ENCODE data around the gene OPA1.

Gene OPA1

DNA sequence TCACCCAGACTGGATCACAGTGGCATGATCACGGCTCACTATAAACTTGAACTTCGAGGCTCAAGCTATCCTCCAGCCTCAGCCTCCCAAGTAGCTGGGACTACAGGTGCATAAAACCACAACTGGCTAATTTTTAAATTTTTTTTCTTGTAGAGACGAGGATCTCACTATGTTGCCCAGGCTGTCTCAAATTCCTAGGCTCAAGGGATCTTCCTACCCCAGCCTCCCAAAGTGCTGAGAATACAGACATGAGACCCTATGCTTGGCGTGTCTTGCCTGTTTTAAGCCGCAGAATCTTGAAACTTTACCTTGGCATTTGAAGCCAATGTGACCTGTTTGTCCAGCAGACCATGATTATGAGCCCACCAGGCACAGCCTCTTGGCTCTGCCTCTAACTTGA lies 119.9 kb downstream of the OPA1 start:
- DNase-seq = no peak

DNA sequence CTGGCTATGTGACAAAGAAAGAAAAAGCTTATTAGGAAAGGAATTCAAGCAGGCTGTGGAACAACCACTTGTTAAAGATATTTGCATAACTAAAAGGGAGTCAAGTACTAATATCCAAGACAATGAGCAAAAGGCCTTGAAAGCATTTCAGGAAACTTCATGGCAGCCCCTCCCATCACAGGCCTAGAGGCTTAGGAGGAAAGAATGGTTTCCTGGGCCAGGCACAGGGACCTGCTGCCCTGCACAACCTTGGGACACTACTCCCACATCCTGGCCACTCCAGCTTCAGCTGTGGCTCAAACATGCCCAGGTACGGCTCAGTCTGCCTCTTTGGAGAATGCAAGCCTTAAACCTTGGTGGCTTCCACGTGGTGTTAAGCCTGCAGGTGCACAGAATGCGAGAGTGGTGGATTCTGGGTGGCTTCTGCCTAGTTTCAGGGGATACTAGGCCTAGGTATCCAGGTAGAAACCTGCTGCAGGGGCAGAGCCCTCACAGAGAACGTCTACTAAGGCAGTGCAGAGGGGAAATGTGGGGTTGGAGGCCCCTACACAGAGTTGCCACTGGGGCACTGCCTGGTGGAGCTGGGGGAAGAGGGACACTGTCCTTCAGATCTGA lies 121.6 kb downstream of the OPA1 start:
- no peak for DNase-seq

DNA sequence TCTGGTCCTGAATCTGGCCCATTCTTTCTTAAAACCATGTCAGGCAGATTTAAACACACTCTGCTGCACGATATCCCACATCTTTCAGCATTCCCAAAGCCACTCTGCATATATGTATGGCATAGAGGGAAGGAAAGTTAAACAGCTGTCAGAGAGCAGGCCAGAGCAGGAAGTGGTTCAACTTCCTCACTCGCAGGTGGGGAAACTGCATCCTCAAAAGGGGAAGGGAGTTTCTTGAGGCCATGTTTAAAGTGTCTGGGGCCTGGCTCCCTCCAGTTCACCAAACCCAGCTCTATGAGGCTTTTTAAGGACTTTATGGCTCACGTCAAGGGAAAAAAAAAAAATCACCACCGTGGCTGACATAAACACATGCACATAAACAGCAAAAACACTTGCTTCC lies 123.1 kb downstream of the OPA1 start:
- DNase-seq = no peak

DNA sequence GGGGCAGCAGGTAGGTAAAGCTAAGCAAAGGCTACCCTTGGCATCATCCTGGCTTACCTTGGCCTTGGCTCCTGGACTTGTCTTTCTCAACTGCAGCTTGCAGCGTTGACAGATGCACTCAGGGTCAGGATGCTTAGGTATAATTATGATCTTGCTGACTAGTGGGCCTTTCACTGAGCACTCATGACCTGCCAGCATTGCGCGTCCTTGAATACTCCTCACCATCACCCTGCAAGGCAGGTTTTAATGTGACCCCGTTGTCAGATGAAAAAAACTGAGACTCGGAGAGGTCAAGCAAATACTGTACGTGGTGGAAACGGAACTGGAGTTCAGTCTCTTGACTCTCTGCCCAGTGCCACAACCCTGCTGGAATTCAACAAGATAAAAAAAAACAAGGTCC lies 126.7 kb downstream of the OPA1 start:
- DNase-seq = no peak

DNA sequence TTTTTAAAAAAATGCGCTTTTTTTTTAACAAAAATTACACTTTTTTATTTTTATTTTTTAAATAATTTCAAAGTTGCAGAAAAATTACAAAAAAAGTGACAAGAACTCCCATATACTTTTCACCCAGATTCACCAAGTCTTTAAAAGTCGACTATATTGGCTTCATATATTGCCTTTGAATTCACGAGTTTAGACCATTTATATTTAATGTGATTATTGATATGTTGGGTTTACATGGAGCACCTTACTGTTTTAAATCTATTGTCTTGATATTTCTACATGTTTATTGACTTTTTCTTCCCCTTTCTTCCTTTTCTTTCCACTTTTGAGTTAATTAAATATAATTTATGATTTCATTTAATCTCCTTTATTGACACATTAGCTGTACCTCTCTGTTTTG lies 127.2 kb downstream of the OPA1 start:
- no peak for DNase-seq

DNA sequence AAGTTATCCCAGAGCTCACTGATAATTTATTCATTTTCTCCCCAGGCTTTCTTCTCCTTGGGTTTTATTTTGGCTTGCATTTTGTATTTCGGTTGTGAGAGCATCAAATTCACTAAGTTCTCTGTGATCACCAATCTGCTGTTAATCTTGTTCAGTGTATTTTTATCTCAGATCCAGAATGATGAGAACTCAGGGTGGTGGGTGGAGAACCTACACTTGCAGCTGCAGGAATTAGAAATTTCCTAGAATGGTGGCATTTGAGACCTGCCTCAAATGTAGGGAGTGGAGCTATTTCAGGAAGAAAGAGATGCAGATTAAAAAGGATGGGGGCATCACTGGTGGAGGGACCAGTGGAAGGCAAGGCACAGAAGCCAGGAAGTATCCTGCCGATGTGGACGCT lies 129.6 kb downstream of the OPA1 start:
- no peak for DNase-seq

DNA sequence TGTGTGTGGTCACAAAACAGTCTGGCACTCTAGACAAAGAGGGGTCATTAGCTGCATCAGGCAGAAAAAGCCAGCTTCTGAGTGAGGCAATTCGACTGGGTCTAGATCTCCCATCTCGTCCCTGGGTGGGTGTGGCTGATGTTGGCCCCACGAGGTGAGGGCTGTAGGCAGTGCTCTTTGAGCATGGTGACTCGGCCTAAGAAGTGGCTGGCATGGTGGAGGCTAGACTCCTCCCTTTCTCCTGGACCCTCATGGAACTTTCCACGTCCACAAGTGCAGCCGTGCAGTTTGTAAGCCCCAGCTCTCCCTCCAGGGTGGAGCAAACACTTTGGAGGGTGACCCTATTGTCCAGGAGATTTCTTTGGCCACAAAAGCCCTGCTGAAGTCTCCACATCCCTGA lies 134.1 kb downstream of the OPA1 start:
- DNase-seq = no peak

DNA sequence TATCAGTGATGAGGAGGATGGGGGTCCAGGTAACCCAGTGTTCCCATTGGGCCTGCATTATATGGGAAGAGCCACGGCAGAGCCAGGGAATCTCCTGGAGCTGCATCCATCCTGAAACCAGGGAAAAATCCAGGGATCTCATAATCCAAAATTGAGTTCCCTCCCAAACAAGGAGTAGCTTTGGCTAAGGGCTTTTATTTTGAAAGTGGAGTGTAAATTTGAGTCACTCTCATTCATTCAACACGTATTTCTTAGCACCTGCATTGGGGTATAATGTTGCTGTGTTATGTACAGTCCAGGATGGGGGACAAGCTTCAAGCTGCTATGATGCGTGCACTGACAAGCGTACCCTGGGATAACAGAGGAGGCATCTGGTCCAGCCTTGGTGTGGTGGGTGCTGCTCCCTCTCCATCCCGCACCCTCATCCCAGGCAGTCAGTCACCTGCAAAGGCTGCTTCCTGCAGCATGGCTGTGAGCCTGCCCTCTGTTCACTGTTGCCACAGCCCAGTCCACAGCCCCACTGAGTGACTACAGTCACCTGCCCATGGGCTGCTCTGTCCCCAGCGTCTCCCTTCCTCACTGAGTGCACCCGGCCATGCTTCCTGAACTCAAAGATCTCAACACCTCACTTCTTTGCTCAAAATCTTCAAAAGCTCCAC lies 135.6 kb downstream of the OPA1 start:
- DNase-seq = no peak

DNA sequence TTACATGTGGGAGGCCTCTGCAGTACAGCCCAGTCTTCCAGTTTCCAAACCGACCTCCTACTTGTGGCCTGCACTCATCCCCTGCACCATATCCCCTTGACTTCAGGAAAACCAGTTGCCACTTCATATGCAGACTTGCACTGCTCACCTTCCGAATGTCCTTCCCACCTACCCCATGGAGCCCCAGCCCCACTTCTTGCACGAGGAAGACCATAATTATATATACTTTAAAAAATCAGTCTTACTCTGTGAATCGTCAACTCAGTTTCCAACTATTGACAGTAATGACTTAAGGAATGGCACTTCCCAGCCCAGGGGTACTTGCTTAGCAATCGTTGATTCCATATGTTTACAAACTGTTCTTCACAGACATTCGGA lies 136.1 kb downstream of the OPA1 start:
- no peak for DNase-seq

DNA sequence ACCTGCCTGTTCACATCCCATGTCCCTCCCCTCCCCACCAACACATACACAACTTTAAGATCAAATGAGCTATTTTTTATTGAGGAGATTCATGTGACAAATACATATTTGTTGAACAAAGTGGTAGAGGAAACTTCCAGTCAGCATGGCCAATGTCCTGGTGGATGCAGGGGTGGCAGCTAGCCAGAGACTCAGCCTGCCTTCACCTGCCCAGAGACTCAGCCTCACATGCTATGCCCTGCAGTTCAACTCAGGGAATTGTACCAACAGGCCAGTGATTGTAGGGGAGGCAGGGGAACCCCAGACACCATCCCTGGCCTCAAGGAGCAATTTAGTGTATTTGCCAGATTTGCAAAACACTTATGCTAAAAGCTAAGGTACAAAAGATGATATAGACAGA lies 136.6 kb downstream of the OPA1 start:
- DNase-seq = no peak

DNA sequence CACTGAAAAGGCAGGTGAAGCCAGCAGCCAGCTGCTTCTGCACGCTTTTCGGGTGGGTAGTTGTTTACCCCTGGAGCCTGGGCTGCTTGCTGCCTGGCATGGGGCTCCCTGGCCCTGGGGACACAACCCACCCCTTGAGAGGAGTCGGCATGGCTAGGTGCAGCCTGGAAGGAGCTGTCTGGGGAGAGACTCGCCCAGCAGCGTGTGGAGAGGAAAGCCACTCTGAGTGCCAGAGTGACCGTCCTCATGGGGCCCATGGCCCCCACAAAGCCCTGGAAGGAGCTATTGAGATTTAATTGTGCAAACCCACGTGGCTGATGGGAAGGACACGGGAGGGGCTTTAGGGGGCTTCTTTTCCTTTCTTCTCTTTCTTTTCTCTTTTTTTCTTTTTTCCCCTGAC lies 137.5 kb downstream of the OPA1 start:
- DNase-seq = no peak

DNA sequence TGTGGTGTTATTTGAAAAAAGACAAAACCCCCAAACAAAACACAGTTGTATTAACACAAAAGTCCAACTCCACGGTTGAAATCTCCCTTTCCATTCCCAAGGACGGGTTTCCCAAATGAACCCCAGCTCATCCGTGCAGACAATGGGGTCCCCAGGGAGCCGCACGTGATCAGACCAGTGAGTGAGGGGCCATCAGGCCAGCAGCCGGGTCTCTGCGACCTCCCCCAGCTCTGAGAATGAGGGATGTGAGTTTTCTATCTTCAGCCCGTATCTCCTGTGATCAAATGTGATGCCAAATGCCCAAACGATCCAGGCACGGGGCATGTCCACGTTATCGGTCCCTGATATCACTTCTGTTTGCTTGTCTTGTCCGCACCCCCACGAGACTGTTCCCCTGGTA lies 138.0 kb downstream of the OPA1 start:
- DNase-seq = no peak

DNA sequence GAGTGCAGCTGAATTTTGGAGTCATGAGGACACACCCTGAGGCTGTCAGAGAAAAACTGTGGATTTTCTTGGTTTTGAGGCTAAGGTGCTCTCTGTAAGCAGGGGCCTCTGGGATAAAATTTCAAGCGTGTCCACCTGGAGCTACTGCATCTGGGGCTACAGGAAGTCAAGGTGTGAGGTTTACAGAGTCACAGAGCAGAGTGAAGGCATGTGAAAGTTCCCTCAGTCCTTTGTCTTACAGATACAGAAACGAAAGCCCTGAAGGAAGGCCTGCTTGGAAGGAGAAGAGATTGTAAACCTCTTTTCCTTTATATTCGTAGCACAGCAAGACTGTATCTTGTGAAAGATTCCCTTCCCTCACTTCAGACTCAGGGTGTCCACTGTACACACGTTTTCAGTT lies 138.6 kb downstream of the OPA1 start:
- no peak for DNase-seq

DNA sequence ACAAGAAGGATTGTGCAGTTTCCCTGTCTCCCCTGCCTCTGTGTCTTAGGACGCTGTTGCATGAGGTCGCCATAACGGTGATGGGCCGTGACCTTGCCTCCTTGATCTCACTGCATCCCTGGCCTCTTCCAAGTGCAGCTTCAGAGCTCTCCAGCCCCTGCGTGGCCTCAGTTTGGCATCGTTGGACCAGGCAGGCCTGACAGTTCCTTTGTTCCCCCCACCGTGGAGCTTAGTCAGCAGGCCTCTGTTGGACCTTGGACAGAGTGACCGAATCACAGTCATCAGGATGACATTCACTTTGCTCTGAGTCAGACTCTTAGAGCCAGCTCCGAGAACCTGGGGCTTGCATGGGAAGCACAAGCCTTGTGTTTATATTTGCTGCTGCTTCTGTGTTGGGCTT lies 139.4 kb downstream of the OPA1 start:
- DNase-seq = no peak

DNA sequence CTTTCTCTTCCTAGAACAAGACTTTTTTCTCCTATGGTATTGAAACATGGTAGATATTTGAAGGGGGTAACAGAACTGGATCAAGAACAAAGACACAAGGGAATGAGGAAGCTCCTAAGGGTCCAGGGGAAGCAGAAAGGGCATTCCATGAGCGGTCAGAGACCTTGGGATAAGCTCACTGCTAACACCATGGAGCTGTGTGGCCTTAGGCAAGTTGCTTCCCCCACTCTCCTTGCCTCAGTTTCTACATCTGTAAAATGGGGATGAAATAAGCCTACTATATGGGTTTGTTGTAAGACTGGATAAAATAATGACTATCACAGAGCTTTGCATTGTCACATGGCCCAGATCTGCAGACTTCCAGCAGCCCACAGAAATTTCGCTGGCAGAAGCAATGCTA lies 139.8 kb downstream of the OPA1 start:
- DNase-seq = no peak

DNA sequence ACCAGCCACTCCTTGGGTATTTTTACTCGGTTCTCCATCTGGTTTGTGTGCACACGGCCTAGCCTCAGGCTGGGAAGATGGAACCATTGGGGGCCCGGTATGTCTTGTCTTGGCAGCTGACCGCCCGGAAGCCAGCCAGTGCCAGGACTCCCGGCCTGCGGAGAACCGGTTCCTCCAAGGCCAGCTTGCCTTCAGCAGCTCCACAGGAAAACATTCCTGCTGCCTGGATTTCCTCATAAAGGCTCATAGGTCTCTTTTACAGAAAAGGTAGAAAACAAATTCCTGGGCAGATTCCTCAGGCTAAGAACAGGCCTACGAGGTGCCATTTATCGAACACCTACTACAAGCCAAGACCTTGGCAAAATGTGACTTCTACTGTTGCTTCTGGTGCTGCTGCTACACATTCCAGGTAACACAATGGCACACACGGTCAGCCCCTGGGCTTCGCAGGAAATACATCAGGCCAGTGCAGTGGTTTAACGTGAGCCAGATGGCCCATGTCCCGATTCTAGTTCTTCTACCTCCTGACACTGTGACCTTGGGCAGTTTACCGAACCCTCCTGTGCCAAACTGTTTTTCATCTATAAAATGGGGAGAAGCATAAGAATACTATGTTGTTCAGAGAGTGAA lies 141.8 kb downstream of the OPA1 start:
- no peak for DNase-seq

DNA sequence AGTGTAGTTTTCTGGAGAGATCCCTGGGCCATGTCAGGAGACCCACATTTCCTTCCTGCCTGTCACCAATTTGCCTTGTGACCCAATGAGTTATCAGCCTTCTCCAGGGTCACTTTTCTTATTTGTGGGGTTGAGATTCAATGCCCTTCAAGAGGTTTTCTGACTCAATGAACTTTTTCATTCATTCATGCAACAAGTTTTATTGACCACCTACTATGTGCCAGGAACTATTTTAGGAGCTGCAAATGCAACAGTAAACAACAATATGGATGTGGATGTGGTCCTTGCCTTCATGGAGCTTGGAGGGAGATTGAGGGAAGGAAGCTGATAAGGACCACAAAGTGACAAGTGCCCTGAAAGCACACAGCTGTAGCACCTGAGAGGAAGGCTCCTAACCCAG lies 142.8 kb downstream of the OPA1 start:
- DNase-seq = no peak

DNA sequence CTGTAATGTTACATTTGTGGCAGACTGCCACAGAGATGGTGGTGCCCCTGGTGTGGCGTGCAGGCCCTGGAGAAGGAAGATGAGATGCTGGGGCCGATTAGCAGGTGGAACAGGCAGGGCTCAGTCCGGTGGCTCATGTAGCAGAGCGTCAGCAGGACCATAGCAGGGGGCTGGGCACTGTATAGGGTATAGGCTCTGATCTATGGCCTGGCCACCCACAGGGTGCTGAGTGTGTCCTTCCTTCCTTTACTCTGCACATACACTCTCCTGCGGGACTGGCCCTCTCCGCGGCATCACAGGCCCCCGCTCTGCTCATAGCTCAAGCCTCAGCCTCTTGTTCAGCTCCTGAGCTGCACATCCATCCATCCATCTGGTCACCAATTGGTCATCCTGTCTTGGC lies 143.6 kb downstream of the OPA1 start:
- DNase-seq = no peak

DNA sequence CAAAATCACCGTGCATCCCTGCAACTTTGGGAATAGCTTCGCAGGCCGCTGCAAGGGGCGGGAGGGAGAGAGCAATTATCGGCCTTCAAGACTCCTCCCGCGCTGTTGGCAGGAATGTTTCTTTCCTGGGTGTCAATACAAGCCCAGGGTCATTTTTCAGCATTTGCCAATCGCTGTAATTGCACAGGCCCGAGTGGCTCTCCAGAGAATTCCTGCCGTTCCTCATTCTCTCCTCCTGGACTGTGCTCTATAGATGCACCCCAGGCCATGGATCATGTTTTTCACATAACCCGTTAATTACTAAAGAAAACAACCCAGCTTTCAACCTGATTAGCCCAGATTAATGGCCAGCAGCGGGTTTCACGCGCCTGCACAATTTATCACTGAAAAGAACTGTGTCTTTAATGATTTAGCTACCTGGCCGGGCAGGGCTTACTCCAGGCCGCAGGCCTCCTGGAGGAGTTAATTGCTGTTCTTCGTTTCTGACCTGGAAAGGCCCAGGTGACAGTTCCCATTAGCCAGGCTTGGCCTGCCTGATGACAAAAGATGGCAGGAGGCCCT lies 144.3 kb downstream of the OPA1 start:
- no peak for DNase-seq

DNA sequence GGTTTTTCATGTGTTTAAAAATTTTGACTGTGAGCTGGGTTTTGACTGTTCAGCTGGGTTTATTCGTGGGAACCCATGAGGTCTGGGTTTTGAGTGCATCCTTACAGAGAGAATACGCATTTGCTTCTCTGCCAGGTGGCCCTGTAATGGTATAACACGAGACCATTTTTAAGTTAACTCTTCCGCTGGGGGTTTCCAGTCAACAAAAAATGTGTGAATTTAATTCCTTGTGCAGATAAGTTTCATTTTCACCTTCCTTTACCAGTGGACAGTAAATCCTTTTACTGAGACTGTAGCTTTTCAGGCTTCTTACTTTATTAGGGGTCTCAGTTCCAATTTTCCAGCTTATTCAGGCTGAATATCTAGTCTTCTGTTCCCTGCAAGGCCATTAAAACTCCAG lies 149.6 kb downstream of the OPA1 start:
- no peak for DNase-seq

DNA sequence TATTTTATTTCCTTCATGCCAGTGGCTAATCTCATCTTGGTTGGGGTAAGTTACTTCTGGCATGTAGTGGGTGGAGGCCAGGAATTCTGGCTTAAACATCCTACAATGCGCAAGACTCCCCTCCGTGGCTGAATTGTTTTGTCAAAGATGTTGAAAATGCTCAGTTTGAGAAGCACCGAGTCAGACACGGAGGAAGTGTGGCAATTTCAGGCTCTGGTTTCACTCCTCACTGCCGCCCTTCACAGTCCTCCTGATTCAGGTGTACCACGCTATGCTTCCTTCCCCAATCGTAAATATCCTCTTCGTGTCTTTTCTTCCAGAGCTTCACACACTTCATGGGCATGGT lies 150.7 kb downstream of the OPA1 start:
- no peak for DNase-seq

DNA sequence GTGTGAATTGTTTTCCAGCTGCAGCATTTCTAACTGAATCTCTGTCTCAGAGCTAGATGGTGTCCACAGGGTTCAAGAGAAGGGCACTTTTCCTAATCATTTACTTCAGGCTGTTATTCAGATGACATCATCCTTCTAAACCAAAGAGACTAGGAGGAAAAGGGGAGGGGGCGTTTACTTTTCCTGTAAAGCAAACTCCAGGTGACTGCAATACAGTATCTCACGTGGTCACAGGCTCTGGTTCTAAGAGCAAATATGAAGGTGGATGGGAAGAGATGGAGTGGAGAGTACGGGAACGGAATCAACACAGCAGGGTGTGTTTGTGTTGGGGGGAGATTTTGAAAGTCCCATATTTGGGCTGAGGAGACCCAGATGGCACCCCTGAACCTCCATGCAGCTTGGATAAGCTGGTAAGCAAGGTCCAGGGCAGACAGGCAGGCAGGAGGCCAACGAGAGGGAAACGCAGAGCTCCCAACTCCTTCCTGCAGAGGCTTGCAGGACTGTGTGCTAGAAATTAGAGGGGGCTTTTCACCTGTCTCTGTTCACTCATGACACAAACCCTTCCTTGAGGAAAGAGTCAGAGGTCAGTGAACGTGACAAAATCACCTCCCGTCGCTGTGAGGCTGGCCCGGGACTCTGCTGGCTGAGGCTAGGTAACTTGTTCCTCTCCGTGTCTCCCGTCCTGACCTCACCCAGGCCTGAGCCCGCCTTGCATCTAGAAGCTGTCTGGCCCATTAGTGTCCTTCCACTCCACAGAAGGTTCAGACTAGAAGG lies 151.2 kb downstream of the OPA1 start:
- no peak for DNase-seq

DNA sequence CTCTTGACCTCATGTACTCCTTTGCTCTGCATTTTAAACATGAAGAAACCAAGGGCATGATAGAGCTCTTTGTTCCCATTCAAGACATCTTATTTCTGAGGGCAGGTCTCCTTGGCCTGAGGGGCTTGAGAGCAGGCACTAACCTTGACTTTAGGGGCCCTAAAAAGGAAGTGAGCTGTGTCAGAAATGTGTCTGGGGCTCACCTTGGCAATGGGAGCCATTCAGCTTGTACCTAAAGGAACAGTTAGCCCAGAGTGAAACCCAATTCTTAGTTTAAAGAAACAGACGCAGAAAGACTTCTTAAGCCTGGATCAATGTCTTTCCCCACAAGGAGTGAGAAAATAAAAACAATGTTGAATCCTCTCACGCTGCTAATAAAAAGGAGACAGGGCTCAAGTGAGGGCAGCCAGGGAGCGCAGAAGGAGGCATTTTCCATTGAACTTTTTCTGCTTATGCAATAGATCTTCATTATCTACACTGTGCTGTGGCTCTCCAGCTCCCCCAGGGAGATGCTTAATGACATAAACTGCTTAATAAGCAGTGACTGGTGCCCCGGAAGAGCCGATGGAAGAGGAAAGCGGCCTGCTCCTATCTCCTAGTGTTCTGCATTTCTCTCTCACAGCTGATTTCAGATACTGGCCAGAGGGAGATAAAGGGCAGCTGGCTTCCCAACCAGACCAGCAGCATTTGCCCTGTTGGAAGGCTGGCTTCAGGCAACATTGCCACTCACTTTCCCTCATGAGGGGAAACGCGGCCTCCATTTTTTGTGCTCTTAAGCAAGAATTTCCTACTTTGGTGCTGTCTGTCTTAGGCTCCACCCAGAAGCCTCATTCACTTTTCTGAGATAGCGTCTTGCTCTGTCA lies 152.0 kb downstream of the OPA1 start:
- no peak for DNase-seq

Measured in activated CD4-positive, alpha-beta T cell treated with anti-CD3 and anti-CD28 coated beads for 1 hour (primary cell).